Hematopoietic multipotent progenitor cell treated with erythropoietin and hydrocortisone succinate and interleukin-3 and kit ligand, for 8 days (in vitro differentiated cells): ENCODE measurements around the gene SPOCK1.

Source experiments
- DNase-seq: peaks from one replicate; pipeline ENCODE4 v3.0.0-alpha.2; 2015

The SPOCK1 gene

DNA sequence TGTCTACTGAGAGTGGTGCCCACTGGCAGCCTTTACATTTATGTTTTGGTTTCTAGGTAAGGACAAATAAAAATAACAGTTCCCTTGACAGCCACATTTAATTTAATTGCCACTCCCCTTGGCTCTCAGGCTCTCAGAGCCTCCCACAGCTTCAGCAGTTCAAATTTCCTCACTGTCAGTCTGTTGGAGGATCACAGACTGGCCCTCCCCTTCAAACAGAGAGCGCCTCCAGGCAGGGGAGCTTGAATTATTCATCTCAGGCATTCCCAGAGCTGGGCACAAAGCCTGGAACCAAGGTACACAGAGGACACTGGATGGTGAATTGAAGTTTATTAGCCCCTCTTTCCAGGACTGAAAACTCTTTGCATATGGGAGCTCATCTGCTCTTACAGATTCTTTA is 407.7 kb downstream of the SPOCK1 start:
- DNase-seq, result no peak

DNA sequence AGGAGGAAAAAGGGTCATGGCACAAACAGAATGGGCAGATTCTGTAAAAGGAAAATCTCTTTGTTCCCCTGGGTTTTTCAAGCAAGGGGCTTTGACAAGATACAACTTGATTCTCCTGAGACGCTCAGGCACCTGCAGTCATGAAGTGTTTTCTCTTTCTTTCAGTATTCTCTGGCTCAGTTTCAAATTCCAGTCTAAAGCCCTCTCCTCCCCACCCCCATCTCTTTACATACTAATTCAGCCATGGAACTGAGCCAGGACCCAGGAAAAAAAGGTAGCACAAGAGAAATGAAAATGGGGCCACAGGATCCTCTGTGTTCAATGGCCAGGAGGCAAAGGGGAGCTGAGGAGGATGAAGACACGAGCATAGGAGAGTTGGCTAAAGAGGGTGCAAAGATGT is 408.4 kb downstream of the SPOCK1 start:
- DNase-seq, result no peak

GRCh38 chr5:137090151-137090550 is 409.0 kb downstream of the SPOCK1 start:
- DNase-seq, result no peak

DNA sequence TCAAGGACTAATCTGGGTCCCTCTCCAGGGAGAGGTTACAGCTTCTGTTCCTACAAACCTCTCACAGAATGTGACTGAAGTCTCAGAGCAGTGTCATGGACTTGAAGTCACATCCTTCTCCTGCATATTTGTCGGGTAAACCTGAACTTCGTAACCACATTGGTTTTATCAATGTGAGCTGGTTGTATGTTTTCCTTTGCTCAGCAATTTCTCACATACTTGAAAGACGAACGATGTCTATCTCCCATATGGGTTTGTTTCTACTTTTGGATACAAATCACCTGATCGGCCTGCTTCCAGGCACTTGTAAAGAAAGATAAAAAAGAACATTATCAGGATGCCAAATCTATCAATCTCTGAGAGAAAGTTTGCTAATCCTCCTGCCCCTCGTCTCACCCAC is 411.0 kb downstream of the SPOCK1 start:
- no peak for DNase-seq

DNA sequence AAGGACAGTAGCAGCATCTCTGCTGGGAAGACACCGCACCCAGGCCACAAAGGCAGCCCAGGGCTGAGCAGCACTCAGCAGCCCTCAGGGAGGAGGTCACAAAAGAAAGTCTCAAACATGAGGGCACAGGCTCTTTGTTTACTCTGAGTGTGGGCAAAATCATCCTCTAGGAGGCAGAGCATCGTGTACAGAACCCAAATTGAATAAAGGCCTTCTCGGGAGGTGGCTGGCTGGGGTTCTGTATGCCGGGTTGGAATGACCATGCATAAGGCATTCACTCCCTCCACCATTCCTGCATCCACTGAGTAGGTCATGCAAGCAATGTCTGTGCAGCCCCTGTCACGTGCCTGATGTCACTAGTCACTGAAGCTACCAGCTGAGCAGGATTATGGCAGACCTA is 412.8 kb downstream of the SPOCK1 start:
- DNase-seq, result no peak

DNA sequence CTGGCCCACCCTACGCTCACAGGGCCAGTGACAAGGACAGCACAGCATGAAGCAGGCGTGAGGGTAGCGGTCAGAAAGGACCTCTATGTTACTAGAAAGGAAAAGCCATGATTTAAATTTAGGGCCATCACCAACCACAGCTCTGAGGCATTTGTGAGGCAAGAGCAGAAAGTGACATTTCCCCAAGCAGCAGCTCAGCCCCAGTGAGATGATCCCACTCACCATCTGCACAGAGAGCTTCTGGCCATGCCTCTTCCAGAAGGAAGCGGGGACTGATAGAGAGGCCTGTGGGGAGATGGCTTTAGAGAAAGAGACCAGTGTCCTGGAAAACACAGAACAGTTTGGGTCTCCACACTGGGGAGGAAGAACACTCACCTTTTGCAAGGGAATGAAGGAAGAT is 413.9 kb downstream of the SPOCK1 start:
- DNase-seq, result no peak

GRCh38 chr5:137084016-137084415 is 415.1 kb downstream of the SPOCK1 start:
- no peak for DNase-seq

DNA sequence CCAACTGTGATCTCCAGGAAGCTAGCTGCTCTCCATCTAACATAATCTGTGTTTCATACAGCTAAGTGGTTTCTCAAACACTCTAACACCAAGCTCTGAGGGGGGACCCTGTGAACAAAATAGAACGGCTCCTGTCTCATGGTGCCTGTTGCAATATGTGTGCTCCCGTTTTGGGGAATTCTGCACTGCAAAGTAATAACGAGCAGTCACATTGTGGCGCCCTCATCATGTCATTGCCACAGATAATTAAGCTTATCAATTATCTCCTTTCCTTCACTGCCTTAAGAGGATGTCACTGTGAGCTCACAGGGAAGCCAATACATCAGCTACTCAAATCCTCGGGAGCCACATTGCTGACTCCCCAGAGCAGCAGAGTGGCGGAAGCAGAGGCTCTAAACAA is 416.2 kb downstream of the SPOCK1 start:
- DNase-seq, result no peak

DNA sequence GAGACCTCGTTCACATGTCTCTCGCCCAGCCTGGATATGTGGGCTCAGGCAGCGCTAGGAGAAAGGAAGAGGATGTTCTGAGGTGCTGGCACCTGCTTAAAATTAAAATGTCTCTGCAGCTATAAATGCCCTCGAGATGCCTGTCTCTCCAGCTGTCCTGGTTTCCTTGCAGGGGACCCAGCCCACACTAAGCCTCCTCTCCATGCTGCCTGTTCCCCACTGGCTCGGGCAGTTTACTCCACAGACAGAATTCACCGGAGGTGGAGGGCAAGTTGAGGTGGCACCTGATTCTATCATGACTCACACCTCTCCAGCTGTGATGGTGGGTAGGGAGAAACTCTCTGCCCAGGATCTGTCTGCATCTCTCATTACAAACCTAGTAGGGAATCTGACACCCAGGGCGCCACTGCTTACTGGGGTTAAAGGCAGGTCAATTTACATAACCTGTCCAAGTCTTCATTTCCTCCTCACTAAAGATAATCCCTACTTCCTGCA is 420.9 kb downstream of the SPOCK1 start:
- DNase-seq, result no peak

GRCh38 chr5:137075163-137075970 is 423.8 kb downstream of the SPOCK1 start:
- DNase-seq, result peak; percentile 52

GRCh38 chr5:137073189-137073588 is 425.9 kb downstream of the SPOCK1 start:
- DNase-seq, result no peak

- no peak for DNase-seq
Measured at GRCh38 chr5:137072361-137073115, 426.6 kb downstream of the SPOCK1 start.

DNA sequence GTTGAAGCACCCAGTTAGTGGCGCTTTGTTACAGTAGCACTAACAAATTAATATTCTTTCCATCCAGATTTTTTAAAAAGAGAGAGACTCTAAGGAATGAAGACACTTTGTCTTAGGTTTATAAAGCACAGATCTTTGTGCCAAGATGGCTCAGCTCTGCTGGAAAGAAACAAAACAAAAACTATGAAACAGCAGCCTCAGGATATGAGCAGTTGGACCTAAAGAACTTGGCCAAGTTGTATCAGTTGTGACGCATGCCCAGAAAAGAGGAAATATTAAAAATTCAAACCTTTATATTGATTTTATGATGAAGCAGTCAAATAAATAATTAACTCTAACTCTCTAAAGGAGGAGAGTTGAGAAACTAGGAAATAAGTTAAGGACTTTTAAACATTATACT is 427.2 kb downstream of the SPOCK1 start:
- DNase-seq, result no peak

- no peak for DNase-seq
Measured at GRCh38 chr5:137071526-137071925, 427.6 kb downstream of the SPOCK1 start.

DNA sequence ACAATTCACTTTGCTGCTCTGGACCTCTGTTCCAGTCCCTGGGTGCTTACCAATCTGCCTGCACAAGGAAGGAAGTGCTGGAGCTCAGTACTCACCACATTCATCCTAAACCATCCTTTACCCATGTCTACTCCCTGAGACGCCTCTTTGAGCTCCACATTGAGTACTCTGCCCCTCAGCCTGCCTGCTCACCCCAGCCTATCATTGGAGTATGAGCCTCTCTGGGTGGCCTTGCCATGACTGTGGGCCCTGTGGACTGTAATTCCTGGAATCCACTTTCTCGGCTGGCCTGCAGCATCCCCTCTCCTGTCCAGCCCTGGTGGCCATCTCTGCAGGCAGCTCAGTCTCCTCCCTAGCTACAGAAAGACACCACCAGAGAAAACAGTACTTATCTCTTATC is 428.6 kb downstream of the SPOCK1 start:
- no peak for DNase-seq

GRCh38 chr5:137069358-137069757 is 429.8 kb downstream of the SPOCK1 start:
- no peak for DNase-seq

DNA sequence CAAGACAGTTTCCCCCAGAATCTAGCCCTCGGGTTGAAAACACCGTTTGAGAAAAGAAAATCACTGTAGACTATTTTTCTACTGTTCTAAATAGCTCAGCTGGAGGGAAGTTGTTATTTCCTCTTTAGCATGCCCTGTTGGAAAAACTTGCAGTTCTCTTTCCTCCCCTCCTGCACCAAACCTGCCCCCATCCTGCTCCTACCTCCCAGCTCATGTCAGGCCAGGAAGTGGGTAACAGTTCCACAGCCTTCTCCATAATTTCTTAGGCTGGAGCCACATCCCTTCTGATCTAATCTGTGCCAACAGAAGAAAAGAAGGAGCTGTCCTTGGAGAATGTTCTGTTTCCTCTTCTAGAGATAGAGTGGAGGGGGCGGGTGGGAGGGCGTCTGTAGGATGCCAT is 437.7 kb downstream of the SPOCK1 start:
- DNase-seq, result no peak

DNA sequence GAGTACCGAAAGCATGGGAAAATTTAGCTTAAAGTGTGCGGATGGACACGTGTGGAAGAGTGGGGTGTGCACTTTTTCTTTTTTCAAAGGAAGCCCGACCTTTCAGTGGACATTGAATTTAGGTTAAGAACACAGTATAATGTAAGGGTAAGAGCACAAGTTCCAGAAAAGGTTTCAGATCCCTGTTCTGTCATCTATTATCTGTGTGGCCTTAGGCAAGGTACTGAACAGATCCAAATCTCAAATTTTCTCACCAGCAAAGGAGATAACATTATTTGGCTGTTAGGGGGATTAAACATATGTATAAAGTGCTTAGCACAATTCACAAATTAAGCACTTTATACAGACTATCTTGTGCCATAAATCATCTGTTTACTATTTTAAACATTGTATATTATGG is 441.0 kb downstream of the SPOCK1 start:
- no peak for DNase-seq

GRCh38 chr5:137056676-137057075 is 442.4 kb downstream of the SPOCK1 start:
- no peak for DNase-seq

- no peak for DNase-seq
Measured at GRCh38 chr5:137055271-137055872, 443.8 kb downstream of the SPOCK1 start.

- DNase-seq, result no peak
Measured at GRCh38 chr5:137054792-137055191, 444.3 kb downstream of the SPOCK1 start.

DNA sequence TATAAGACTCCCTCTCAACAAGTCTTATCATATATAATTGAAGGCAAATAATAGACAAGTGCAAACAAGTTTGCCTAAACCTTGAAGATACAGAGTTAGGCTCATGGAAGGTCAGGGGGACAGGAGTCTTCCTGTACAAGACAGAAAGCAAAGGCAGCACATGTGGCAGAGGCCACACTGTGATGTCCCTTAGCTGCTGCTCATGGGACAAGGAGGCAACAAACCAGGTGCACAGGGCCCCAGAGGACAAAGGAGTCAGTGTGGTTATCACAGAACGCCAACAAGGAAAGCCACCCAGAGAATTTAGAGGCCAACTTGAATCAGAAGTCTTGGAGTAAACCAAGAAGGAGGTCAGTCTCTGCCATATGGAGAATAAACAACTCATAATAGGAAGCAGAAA is 444.8 kb downstream of the SPOCK1 start:
- no peak for DNase-seq

DNA sequence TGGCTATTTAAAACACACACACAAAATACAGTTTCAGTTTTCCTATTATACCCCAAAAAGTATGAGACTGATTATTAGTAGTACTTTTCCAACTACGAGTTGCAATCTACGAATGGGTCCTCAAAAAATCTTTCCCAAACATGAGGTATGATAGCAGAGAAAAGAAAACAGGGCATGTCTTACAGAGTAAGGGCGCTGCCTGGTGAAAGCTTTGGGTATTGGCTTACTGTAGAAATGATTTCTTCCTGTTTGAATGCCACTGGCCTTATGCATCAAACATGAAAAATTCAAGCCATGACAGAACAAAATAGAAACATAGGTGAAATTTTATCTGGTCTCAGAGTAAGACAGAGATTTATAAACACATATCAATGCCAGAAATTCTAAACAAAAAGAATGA is 448.0 kb downstream of the SPOCK1 start:
- no peak for DNase-seq
